SK-N-SH (cell line): ENCODE results near the gene ZNF516.

Experiments used
- CTCF ChIP-seq: fragments of 200-600 bp; sonication (generic); IDR thresholded peaks from 2 replicates; pipeline ENCODE4 v1.6.1; 2017; ENCODE audit warnings: antibody characterized with exemption, mild to moderate bottlenecking, moderate library complexity
- EP300 ChIP-seq, 2 experiments: IDR thresholded peaks; 2 replicates each; pipeline versions ENCODE4 v1.4.0 to v1.6.1; 2012; ENCODE audit warnings: borderline replicate concordance in 1 of 2, low read depth in 1 of 2, low read length in 1 of 2
- FOSL2 ChIP-seq: IDR thresholded peaks from 2 replicates; pipeline ENCODE4 v1.4.0; 2012; ENCODE audit warnings: low read depth, mild to moderate bottlenecking, moderate library complexity, borderline replicate concordance
- GABPA ChIP-seq: IDR thresholded peaks from 2 replicates; pipeline ENCODE4 v1.4.0; 2012; ENCODE audit warnings: low read depth, mild to moderate bottlenecking
- MAX ChIP-seq: IDR thresholded peaks from 2 replicates; pipeline ENCODE4 v1.4.0; 2012; ENCODE audit warnings: low read depth

- no peak for TF ChIP-seq MAX
- TF ChIP-seq CTCF = no peak
- no peak for TF ChIP-seq GABPA
- TF ChIP-seq FOSL2 = no peak
- TF ChIP-seq EP300 (IDR thresholded peaks at IDR 0.05; ENCODE audit: borderline replicate concordance in 1 of 2, low read depth in 1 of 2, low read length in 1 of 2) = no peak
Observed at GRCh38 chr18:76504749-76505148, 9.7 kb upstream of the ZNF516 start.
